ENCODE data around the gene USP32. TPM values are rescaled to one million over a fixed set of nuclear protein-coding genes. Genes with fewer than 3 reads are reported as not detected.

Gene USP32
- total RNA-seq, 1 experiment from 2014 or later: 32.3 TPM

DNA sequence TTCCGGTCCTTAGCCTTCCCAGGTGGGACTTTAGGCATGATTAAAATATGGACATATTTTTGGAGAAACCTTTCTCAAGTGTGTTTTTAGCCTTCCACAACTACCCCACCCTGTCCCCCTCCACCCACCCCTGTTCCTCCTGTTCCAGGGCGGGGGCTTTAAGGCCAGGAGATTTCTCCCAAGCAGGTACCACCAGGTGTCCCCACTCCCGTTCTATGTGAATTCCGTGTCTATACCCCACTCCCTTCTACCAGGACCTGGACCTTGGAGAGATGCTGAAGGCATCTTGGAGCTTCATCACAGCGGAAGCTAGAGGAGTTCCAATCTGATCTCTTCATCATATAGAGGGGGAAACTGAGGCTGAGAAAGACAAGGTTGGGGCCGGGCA lies 232.5 kb downstream of the USP32 start:
- no peaks in the 10 kb centered on the region for H3K9me2 ChIP-seq (ENCODE audit: insufficient read depth)
- no peaks in the 10 kb centered on the region for H3K9me3 ChIP-seq (ENCODE audit: insufficient read depth, low read depth)
- intact Hi-C loops (cut with micrococcal nuclease; ENCODE audit: unreplicated experiment): no loop called here
- no peak overlapping the region for H3K4me3 ChIP-seq
- no TSS peak for BruUV-seq (replicated peaks)
- ChIA-PET CTCF (no interaction called here), POLR2A (ENCODE audit: unreplicated experiment) (no interaction called here)
- no peak for DNase-seq
- no peak overlapping the region for H3K4me2 ChIP-seq
- H4K20me1 ChIP-seq (ENCODE audit: insufficient read depth): no peaks in the 10 kb centered on the region
- H3K27me3 ChIP-seq (ENCODE audit: insufficient read depth, low read depth): peaks cover 38% of the 10 kb centered on the region
- no peak overlapping the region for H3K27ac ChIP-seq
- TF ChIP-seq, protein P1, sequence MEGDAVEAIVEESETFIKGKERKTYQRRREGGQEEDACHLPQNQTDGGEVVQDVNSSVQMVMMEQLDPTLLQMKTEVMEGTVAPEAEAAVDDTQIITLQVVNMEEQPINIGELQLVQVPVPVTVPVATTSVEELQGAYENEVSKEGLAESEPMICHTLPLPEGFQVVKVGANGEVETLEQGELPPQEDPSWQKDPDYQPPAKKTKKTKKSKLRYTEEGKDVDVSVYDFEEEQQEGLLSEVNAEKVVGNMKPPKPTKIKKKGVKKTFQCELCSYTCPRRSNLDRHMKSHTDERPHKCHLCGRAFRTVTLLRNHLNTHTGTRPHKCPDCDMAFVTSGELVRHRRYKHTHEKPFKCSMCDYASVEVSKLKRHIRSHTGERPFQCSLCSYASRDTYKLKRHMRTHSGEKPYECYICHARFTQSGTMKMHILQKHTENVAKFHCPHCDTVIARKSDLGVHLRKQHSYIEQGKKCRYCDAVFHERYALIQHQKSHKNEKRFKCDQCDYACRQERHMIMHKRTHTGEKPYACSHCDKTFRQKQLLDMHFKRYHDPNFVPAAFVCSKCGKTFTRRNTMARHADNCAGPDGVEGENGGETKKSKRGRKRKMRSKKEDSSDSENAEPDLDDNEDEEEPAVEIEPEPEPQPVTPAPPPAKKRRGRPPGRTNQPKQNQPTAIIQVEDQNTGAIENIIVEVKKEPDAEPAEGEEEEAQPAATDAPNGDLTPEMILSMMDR (conservative IDR thresholded peaks at IDR 0.05): no peak
- TF ChIP-seq EZH2 (IDR thresholded peaks at IDR 0.05; ENCODE audit: low read depth): no peak
- no peak overlapping the region for H2AFZ ChIP-seq
- no peaks in the 10 kb centered on the region for H3K4me1 ChIP-seq (replicated peaks; ENCODE audit: insufficient read depth)
- no peaks in the 10 kb centered on the region for H3F3A ChIP-seq (ENCODE audit: insufficient read depth, low read depth)
- no peaks in the 10 kb centered on the region for H3K79me2 ChIP-seq (ENCODE audit: low read depth)
- H3K36me3 ChIP-seq (ENCODE audit: low read depth): no peaks in the 10 kb centered on the region

DNA sequence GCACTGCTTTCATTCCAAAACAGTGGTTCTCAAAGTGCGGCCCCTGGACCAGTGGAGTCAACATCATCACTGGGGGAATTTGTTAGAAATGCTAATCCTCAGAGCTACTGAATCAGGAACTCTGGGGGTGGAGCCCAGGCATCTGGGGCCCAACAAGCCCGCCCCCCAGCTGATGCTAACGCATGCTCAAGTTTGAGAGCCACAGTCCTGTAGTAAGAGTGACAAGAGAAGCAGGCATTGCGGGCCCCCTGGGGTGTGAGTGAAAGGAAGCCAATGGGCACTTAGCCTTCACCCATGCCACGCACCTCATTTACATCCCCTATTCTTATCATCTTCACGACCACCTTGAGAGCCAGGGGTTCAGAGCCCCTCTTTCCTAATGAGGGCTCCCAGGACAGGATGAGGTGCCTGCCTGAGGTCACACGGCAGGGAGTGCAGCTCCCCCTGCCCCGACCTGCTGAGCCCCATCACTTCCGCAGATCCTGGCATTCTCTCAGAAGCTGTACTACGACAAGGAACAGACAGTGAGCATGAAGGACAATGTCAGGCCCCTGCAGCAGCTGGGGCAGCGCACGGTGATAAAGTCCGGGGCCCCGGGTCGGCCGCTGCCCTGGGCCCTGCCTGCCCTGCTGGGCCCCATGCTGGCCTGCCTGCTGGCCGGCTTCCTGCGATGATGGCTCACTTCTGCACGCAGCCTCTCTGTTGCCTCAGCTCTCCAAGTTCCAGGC lies 233.0 kb downstream of the USP32 start:
- Histone ChIP-seq H3K9me3 (ENCODE audit: insufficient read depth, low read depth) (no peaks in the 10 kb centered on the region), H2AFZ (no peak overlapping the region), H3K79me2 (ENCODE audit: low read depth) (no peaks in the 10 kb centered on the region), H3K27me3 (ENCODE audit: insufficient read depth, low read depth) (peaks cover 38% of the 10 kb centered on the region), H4K20me1 (ENCODE audit: insufficient read depth) (no peaks in the 10 kb centered on the region), H3K27ac (no peak overlapping the region), H3K4me3 (no peak overlapping the region), H3K4me2 (no peak overlapping the region), H3K4me1 (replicated peaks; ENCODE audit: insufficient read depth) (no peaks in the 10 kb centered on the region), H3K9me2 (ENCODE audit: insufficient read depth) (no peaks in the 10 kb centered on the region), H3F3A (ENCODE audit: insufficient read depth, low read depth) (no peaks in the 10 kb centered on the region), H3K36me3 (ENCODE audit: low read depth) (no peaks in the 10 kb centered on the region)
- POLR2A ChIA-PET (ENCODE audit: unreplicated experiment): no interaction called here
- intact Hi-C loops (cut with micrococcal nuclease; ENCODE audit: unreplicated experiment): no loop called here
- TF ChIP-seq, protein P1 (conservative IDR thresholded peaks at IDR 0.05): no peak
- no peak for TF ChIP-seq EZH2 (IDR thresholded peaks at IDR 0.05; ENCODE audit: low read depth)
- CTCF ChIA-PET: no interaction called here
- no TSS peak for BruUV-seq (replicated peaks)
- DNase-seq: no peak

DNA sequence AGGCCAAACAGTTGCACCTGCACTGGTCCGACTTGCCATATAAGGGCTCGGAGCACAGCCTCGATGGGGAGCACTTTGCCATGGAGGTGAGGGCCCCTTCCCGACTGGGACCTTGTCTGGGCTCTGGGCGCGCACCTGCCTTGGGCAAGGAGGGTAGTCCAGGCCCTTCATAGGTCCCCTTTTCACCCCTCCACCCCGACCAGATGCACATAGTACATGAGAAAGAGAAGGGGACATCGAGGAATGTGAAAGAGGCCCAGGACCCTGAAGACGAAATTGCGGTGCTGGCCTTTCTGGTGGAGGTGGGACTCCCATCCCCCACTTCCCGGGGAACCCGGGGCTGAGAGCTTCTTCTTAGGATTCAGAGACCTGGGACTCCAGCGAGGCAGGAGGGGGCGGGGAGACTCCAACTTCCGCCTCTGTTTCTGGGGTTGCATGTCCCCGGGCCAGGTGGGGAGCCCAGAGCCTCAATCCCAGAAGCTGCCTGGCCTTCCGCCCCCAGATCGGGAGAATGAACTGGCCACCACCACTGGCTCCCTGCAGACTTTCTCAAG lies 234.4 kb downstream of the USP32 start:
- BruUV-seq (replicated peaks): no TSS peak
- ChIA-PET POLR2A (ENCODE audit: unreplicated experiment) (no interaction called here), CTCF (no interaction called here)
- Histone ChIP-seq H3K79me2 (ENCODE audit: low read depth) (no peaks in the 10 kb centered on the region), H3K36me3 (ENCODE audit: low read depth) (no peaks in the 10 kb centered on the region), H3K4me3 (no peak overlapping the region), H4K20me1 (ENCODE audit: insufficient read depth) (no peaks in the 10 kb centered on the region), H3K9me2 (ENCODE audit: insufficient read depth) (no peaks in the 10 kb centered on the region), H3K27ac (no peak overlapping the region), H3K27me3 (ENCODE audit: insufficient read depth, low read depth) (peaks cover 38% of the 10 kb centered on the region), H3K4me1 (replicated peaks; ENCODE audit: insufficient read depth) (peaks cover 1% of the 10 kb centered on the region; the same call in 1 of the 2 replicates), H3K9me3 (ENCODE audit: insufficient read depth, low read depth) (no peaks in the 10 kb centered on the region), H3F3A (ENCODE audit: insufficient read depth, low read depth) (no peaks in the 10 kb centered on the region; the same call in 1 of the 2 replicates), H2AFZ (no peak overlapping the region), H3K4me2 (no peak overlapping the region)
- intact Hi-C loops (cut with micrococcal nuclease; ENCODE audit: unreplicated experiment): no loop called here
- TF ChIP-seq, protein P1 (conservative IDR thresholded peaks at IDR 0.05): no peak
- TF ChIP-seq EZH2 (IDR thresholded peaks at IDR 0.05; ENCODE audit: low read depth): no peak
- DNase-seq: no peak
